ENCODE results near the gene HARBI1.

Gene HARBI1

GRCh38 chr11:46560300-46560991, 56.6 kb downstream of the HARBI1 start:
- Histone ChIP-seq H3K9ac (ENCODE audit: insufficient read length, low read depth) (no peak overlapping the region), H3K4me3 (ENCODE audit: insufficient read length, low read depth) (no peak overlapping the region), H3K36me3 (ENCODE audit: insufficient read depth, insufficient read length, low read length) (peaks cover 3% of the 10 kb centered on the region), H3K4me1 (ENCODE audit: insufficient read depth, insufficient read length) (peaks cover 6% of the 10 kb centered on the region), H3K9me3 (ENCODE audit: insufficient read depth, low read length) (no peaks in the 10 kb centered on the region), H3K27me3 (ENCODE audit: insufficient read depth, insufficient read length) (no peaks in the 10 kb centered on the region)
- TF ChIP-seq YY1 (IDR thresholded peaks at IDR 0.05; ENCODE audit: insufficient read depth, insufficient read length): no peak
- TF ChIP-seq SUZ12 (IDR thresholded peaks at IDR 0.05; ENCODE audit: extremely low read depth, insufficient read depth, insufficient read length): no peak
- no peak for TF ChIP-seq ZNF274 (IDR thresholded peaks at IDR 0.05; ENCODE audit: low read depth, low read length)
- DNase-seq (ENCODE audit: low read depth, low spot score): no peak

GRCh38 chr11:46559815-46560214, 57.2 kb downstream of the HARBI1 start:
- Histone ChIP-seq H3K9me3 (ENCODE audit: insufficient read depth, low read length) (no peaks in the 10 kb centered on the region), H3K4me1 (ENCODE audit: insufficient read depth, insufficient read length) (peaks cover 7% of the 10 kb centered on the region), H3K27me3 (ENCODE audit: insufficient read depth, insufficient read length) (no peaks in the 10 kb centered on the region), H3K4me3 (ENCODE audit: insufficient read length, low read depth) (no peak overlapping the region), H3K9ac (ENCODE audit: insufficient read length, low read depth) (no peak overlapping the region), H3K36me3 (ENCODE audit: insufficient read depth, insufficient read length, low read length) (peaks cover 1% of the 10 kb centered on the region)
- TF ChIP-seq YY1 (IDR thresholded peaks at IDR 0.05; ENCODE audit: insufficient read depth, insufficient read length) (no peak), SUZ12 (IDR thresholded peaks at IDR 0.05; ENCODE audit: extremely low read depth, insufficient read depth, insufficient read length) (no peak), ZNF274 (IDR thresholded peaks at IDR 0.05; ENCODE audit: low read depth, low read length) (no peak)
- no peak for DNase-seq (ENCODE audit: low read depth, low spot score)

GRCh38 chr11:46557684-46558151, 59.3 kb downstream of the HARBI1 start:
- peaks cover 8% of the 10 kb centered on the region for H3K4me1 ChIP-seq (ENCODE audit: insufficient read depth, insufficient read length)
- no peak overlapping the region for H3K4me3 ChIP-seq (ENCODE audit: insufficient read length, low read depth)
- no peaks in the 10 kb centered on the region for H3K27me3 ChIP-seq (ENCODE audit: insufficient read depth, insufficient read length)
- H3K9me3 ChIP-seq (ENCODE audit: insufficient read depth, low read length): no peaks in the 10 kb centered on the region
- H3K9ac ChIP-seq (ENCODE audit: insufficient read length, low read depth): no peak overlapping the region
- DNase-seq (ENCODE audit: low read depth, low spot score): no peak
- H3K36me3 ChIP-seq (ENCODE audit: insufficient read depth, insufficient read length, low read length): no peaks in the 10 kb centered on the region
- TF ChIP-seq YY1 (IDR thresholded peaks at IDR 0.05; ENCODE audit: insufficient read depth, insufficient read length): no peak
- no peak for TF ChIP-seq SUZ12 (IDR thresholded peaks at IDR 0.05; ENCODE audit: extremely low read depth, insufficient read depth, insufficient read length)
- no peak for TF ChIP-seq ZNF274 (IDR thresholded peaks at IDR 0.05; ENCODE audit: low read depth, low read length)

GRCh38 chr11:46555267-46556054, 61.6 kb downstream of the HARBI1 start:
- DNase-seq (ENCODE audit: low read depth, low spot score): no peak
- Histone ChIP-seq H3K27me3 (ENCODE audit: insufficient read depth, insufficient read length) (no peaks in the 10 kb centered on the region), H3K9ac (ENCODE audit: insufficient read length, low read depth) (no peak overlapping the region), H3K36me3 (ENCODE audit: insufficient read depth, insufficient read length, low read length) (no peaks in the 10 kb centered on the region), H3K9me3 (ENCODE audit: insufficient read depth, low read length) (no peaks in the 10 kb centered on the region), H3K4me1 (ENCODE audit: insufficient read depth, insufficient read length) (peaks cover 8% of the 10 kb centered on the region), H3K4me3 (ENCODE audit: insufficient read length, low read depth) (no peak overlapping the region)
- TF ChIP-seq ZNF274 (IDR thresholded peaks at IDR 0.05; ENCODE audit: low read depth, low read length) (no peak), SUZ12 (IDR thresholded peaks at IDR 0.05; ENCODE audit: extremely low read depth, insufficient read depth, insufficient read length) (no peak), YY1 (IDR thresholded peaks at IDR 0.05; ENCODE audit: insufficient read depth, insufficient read length) (no peak)

- TF ChIP-seq YY1 (IDR thresholded peaks at IDR 0.05; ENCODE audit: insufficient read depth, insufficient read length) (no peak), ZNF274 (IDR thresholded peaks at IDR 0.05; ENCODE audit: low read depth, low read length) (no peak), SUZ12 (IDR thresholded peaks at IDR 0.05; ENCODE audit: extremely low read depth, insufficient read depth, insufficient read length) (no peak)
- no peak overlapping the region for H3K9ac ChIP-seq (ENCODE audit: insufficient read length, low read depth)
- H3K4me1 ChIP-seq (ENCODE audit: insufficient read depth, insufficient read length): peaks cover 8% of the 10 kb centered on the region
- no peaks in the 10 kb centered on the region for H3K27me3 ChIP-seq (ENCODE audit: insufficient read depth, insufficient read length)
- H3K4me3 ChIP-seq (ENCODE audit: insufficient read length, low read depth): no peak overlapping the region
- no peak for DNase-seq (ENCODE audit: low read depth, low spot score)
- no peaks in the 10 kb centered on the region for H3K36me3 ChIP-seq (ENCODE audit: insufficient read depth, insufficient read length, low read length)
- H3K9me3 ChIP-seq (ENCODE audit: insufficient read depth, low read length): no peaks in the 10 kb centered on the region
These were observed 62.5 kb downstream of the HARBI1 start for GRCh38 chr11:46554213-46555147.

GRCh38 chr11:46553814-46554212, 63.2 kb downstream of the HARBI1 start:
- peaks cover 8% of the 10 kb centered on the region for H3K4me1 ChIP-seq (ENCODE audit: insufficient read depth, insufficient read length)
- H3K36me3 ChIP-seq (ENCODE audit: insufficient read depth, insufficient read length, low read length): no peaks in the 10 kb centered on the region
- no peak for TF ChIP-seq ZNF274 (IDR thresholded peaks at IDR 0.05; ENCODE audit: low read depth, low read length)
- no peak for TF ChIP-seq YY1 (IDR thresholded peaks at IDR 0.05; ENCODE audit: insufficient read depth, insufficient read length)
- TF ChIP-seq SUZ12 (IDR thresholded peaks at IDR 0.05; ENCODE audit: extremely low read depth, insufficient read depth, insufficient read length): no peak
- no peak overlapping the region for H3K9ac ChIP-seq (ENCODE audit: insufficient read length, low read depth)
- no peak for DNase-seq (ENCODE audit: low read depth, low spot score)
- no peaks in the 10 kb centered on the region for H3K27me3 ChIP-seq (ENCODE audit: insufficient read depth, insufficient read length)
- H3K4me3 ChIP-seq (ENCODE audit: insufficient read length, low read depth): no peak overlapping the region
- H3K9me3 ChIP-seq (ENCODE audit: insufficient read depth, low read length): no peaks in the 10 kb centered on the region

Data from NT2/D1 (cell line).